Activated naive CD4-positive, alpha-beta T cell treated with Interleukin-2 at 50 U/mL for 16 hours (primary cell): Measurements from ENCODE around the gene POTEJ.
"Not testable (repeated sequence)": the region's sequence is repeated elsewhere in the genome, so short reads cannot be mapped to it uniquely, and the experiment has no call there.

Source experiments
- DNase-seq: peaks from one replicate; pipeline ENCODE4 v3.0.0-alpha.2; 2020

Gene POTEJ

GRCh38 chr2:130608276-130609001 lies 2.8 kb upstream of the POTEJ start:
- DNase-seq: not testable (repeated sequence)

GRCh38 chr2:130609002-130609920 lies 2.0 kb upstream of the POTEJ start:
- DNase-seq: not testable (repeated sequence)

- DNase-seq: not testable (repeated sequence)
These were observed 754 bp upstream of the POTEJ start for GRCh38 chr2:130610486-130610885.

- DNase-seq: not testable (repeated sequence)
These were observed 17.7 kb downstream of the POTEJ start for GRCh38 chr2:130628784-130629475.

GRCh38 chr2:130638973-130639372 lies 27.7 kb downstream of the POTEJ start:
- DNase-seq: not testable (repeated sequence)

- DNase-seq: not testable (repeated sequence)
These were observed 30.4 kb downstream of the POTEJ start for GRCh38 chr2:130641688-130642087.

- DNase-seq: not testable (repeated sequence)
These were observed 38.0 kb downstream of the POTEJ start for GRCh38 chr2:130649285-130649684.

- not testable (repeated sequence) for DNase-seq
These were observed 53.3 kb downstream of the POTEJ start for GRCh38 chr2:130664506-130664905.

- not testable (repeated sequence) for DNase-seq
These were observed 54.4 kb downstream of the POTEJ start for GRCh38 chr2:130665596-130665995.

GRCh38 chr2:130667516-130667915 lies 56.3 kb downstream of the POTEJ start:
- DNase-seq: not testable (repeated sequence)

- not testable (repeated sequence) for DNase-seq
These were observed 58.9 kb downstream of the POTEJ start for GRCh38 chr2:130670026-130670745.

- not testable (repeated sequence) for DNase-seq
These were observed 81.0 kb downstream of the POTEJ start for GRCh38 chr2:130692041-130692770.

GRCh38 chr2:130693474-130693873 lies 82.2 kb downstream of the POTEJ start:
- DNase-seq: peak; percentile 9

GRCh38 chr2:130703250-130703649 lies 92.0 kb downstream of the POTEJ start:
- DNase-seq: not testable (repeated sequence)
